Gastrocnemius medialis (tissue), 4 donors: ENCODE data around the gene IL36B. TPM values are rescaled to one million over a fixed set of nuclear protein-coding genes. Genes with fewer than 3 reads are reported as not detected.

ENCODE experiments used
- ATAC-seq, 2 donors: fragments of 150-250 bp; one replicate each; pipeline ENCODE4 v1.9.1; 2016
- DNase-seq, 2 donors: peaks; one replicate each; pipeline ENCODE4 v3.0.0-alpha.2; 2019
- H3K27ac ChIP-seq, 4 donors: fragments of 200-600 bp; sonication (generic); 1 replicate in 1 of 4; 2 replicates in 3 of 4; pipeline ENCODE4 v1.5.1; 2016 to 2018; ENCODE audit warnings: mild to moderate bottlenecking in 2 of 4, moderate library complexity in 1 of 4
- H3K27me3 ChIP-seq, 3 donors: fragments of 200-600 bp; sonication (generic) in 2 of 3; 1 replicate in 1 of 3; 2 replicates in 2 of 3; pipeline versions ENCODE4 v1.5.1 to v1.6.0; 2016 to 2019; ENCODE audit warnings: mild to moderate bottlenecking in 1 of 3, moderate library complexity in 1 of 3
- H3K36me3 ChIP-seq, 2 donors: fragments of 200-600 bp; sonication (generic) in 1 of 2; one replicate each; pipeline ENCODE4 v1.5.1; 2017 to 2018
- H3K4me1 ChIP-seq, 2 donors: fragments of 200-600 bp; sonication (generic) in 1 of 2; one replicate each; pipeline ENCODE4 v1.5.1; 2016 to 2017; ENCODE audit warnings: mild to moderate bottlenecking in 2 of 2
- H3K4me3 ChIP-seq, 4 donors: fragments of 200-600 bp; sonication (generic) in 3 of 4; 1 replicate in 1 of 4; 2 replicates in 3 of 4; pipeline ENCODE4 v1.5.1; 2016 to 2019; ENCODE audit warnings: mild to moderate bottlenecking in 2 of 4
- H3K9me3 ChIP-seq, 3 donors: fragments of 200-600 bp; sonication (generic) in 2 of 3; 1 replicate in 1 of 3; 2 replicates in 2 of 3; pipeline ENCODE4 v1.5.1; 2016 to 2019
- CTCF ChIP-seq, 5 experiments: fragments of 450-650 bp in 3 of 5; fragments of 200-600 bp in 2 of 5; sonication (generic) in 2 of 5; IDR thresholded peaks in 4 of 5; conservative IDR thresholded peaks in 1 of 5; 1 replicate in 4 of 5; 2 replicates in 1 of 5; pipeline ENCODE4 v1.5.1; 2016 to 2019; ENCODE audit warnings: antibody characterized with exemption in 5 of 5, mild to moderate bottlenecking in 3 of 5, moderate library complexity in 3 of 5
- POLR2A ChIP-seq, 2 donors: fragments of 450-650 bp; IDR thresholded peaks; one replicate each; pipeline ENCODE4 v1.6.1; 2017; ENCODE audit warnings: antibody characterized with exemption in 2 of 2, mild to moderate bottlenecking in 2 of 2, moderate library complexity in 2 of 2
- in situ Hi-C, 4 donors: fragments of 200-750 bp; cut with MboI; loops; one replicate each; pipeline versions ENCODE4 v1.15.0 to v1.8.0; 2017; ENCODE audit warnings: low sequenced_read_pairs in 4 of 4
- intact Hi-C: fragments of 100-400 bp; cut with DNase I; formaldehyde crosslinking; loops from one replicate; pipeline ENCODE4 v1.15.1; 2023; ENCODE audit warnings: low total_unique reads
- total RNA-seq, 4 donors: library from RNA; depleted of rRNA; stranded (reverse); fragments of >200 nt; gene quantifications; one replicate each; pipeline versions ENCODE4 v1.1.0 to v1.2.3, GENCODE V29; 2016

IL36B gene
- total RNA-seq, 4 donors from 2014 or later = not detected

- intact Hi-C loops (no loop called here), in situ Hi-C loops (no loop called here)
- Histone ChIP-seq H3K36me3 (no peaks in the 10 kb centered on the region), H3K4me1 (no peaks in the 10 kb centered on the region), H3K27ac (no peak overlapping the region), H3K9me3 (no peaks in the 10 kb centered on the region), H3K27me3 (no peaks in the 10 kb centered on the region), H3K4me3 (no peak overlapping the region)
- ATAC-seq (no peak), DNase-seq (no peak)
- TF ChIP-seq CTCF (IDR thresholded peaks at IDR 0.05 in 4 of 5, conservative IDR thresholded peaks at IDR 0.05 in 1 of 5) = no peak
- no peak for TF ChIP-seq POLR2A (IDR thresholded peaks at IDR 0.05)
Measured at GRCh38 chr2:113028112-113028511, 24.6 kb downstream of the IL36B start.

- no peaks in the 10 kb centered on the region for H3K27me3 ChIP-seq
- H3K4me3 ChIP-seq = no peak overlapping the region
- DNase-seq = no peak
- in situ Hi-C loops = no loop called here
- intact Hi-C loops = no loop called here
- TF ChIP-seq POLR2A (IDR thresholded peaks at IDR 0.05) (no peak), CTCF (IDR thresholded peaks at IDR 0.05 in 4 of 5, conservative IDR thresholded peaks at IDR 0.05 in 1 of 5) (no peak)
- H3K36me3 ChIP-seq = no peaks in the 10 kb centered on the region
- H3K27ac ChIP-seq = no peak overlapping the region
- no peaks in the 10 kb centered on the region for H3K9me3 ChIP-seq
- H3K4me1 ChIP-seq = no peaks in the 10 kb centered on the region
- ATAC-seq = no peak
Measured at GRCh38 chr2:113027691-113028090, 25.0 kb downstream of the IL36B start.

GRCh38 chr2:113025737-113026136, 26.9 kb downstream of the IL36B start:
- TF ChIP-seq CTCF (IDR thresholded peaks at IDR 0.05 in 4 of 5, conservative IDR thresholded peaks at IDR 0.05 in 1 of 5) = no peak
- H3K4me1 ChIP-seq = no peaks in the 10 kb centered on the region
- no peak overlapping the region for H3K4me3 ChIP-seq
- H3K9me3 ChIP-seq = no peaks in the 10 kb centered on the region
- in situ Hi-C loops (no loop called here), intact Hi-C loops (no loop called here)
- ATAC-seq (no peak), DNase-seq (no peak)
- no peak overlapping the region for H3K27ac ChIP-seq
- no peaks in the 10 kb centered on the region for H3K27me3 ChIP-seq
- H3K36me3 ChIP-seq = no peaks in the 10 kb centered on the region

GRCh38 chr2:113024764-113025163, 27.9 kb downstream of the IL36B start:
- no peaks in the 10 kb centered on the region for H3K36me3 ChIP-seq
- intact Hi-C loops (no loop called here), in situ Hi-C loops (no loop called here)
- H3K27ac ChIP-seq = no peak overlapping the region
- ATAC-seq (no peak), DNase-seq (no peak)
- no peaks in the 10 kb centered on the region for H3K27me3 ChIP-seq
- H3K4me1 ChIP-seq = no peaks in the 10 kb centered on the region
- no peaks in the 10 kb centered on the region for H3K9me3 ChIP-seq
- no peak overlapping the region for H3K4me3 ChIP-seq
- TF ChIP-seq POLR2A (IDR thresholded peaks at IDR 0.05) (no peak), CTCF (IDR thresholded peaks at IDR 0.05 in 4 of 5, conservative IDR thresholded peaks at IDR 0.05 in 1 of 5) (no peak)

GRCh38 chr2:113021312-113021711, 31.4 kb downstream of the IL36B start:
- no peak overlapping the region for H3K27ac ChIP-seq
- H3K36me3 ChIP-seq = no peaks in the 10 kb centered on the region
- TF ChIP-seq POLR2A (IDR thresholded peaks at IDR 0.05) (no peak), CTCF (IDR thresholded peaks at IDR 0.05 in 4 of 5, conservative IDR thresholded peaks at IDR 0.05 in 1 of 5) (no peak)
- no peaks in the 10 kb centered on the region for H3K4me1 ChIP-seq
- DNase-seq = no peak
- H3K4me3 ChIP-seq = no peak overlapping the region
- H3K27me3 ChIP-seq = no peaks in the 10 kb centered on the region
- no peak for ATAC-seq
- in situ Hi-C loops = no loop called here
- intact Hi-C loops = no loop called here
- H3K9me3 ChIP-seq = no peaks in the 10 kb centered on the region
